IgD-negative memory B cell (primary cell): ENCODE measurements around the gene WWOX. TPM values are rescaled to one million over a fixed set of nuclear protein-coding genes. Genes with fewer than 3 reads are reported as not detected.

ENCODE experiments used
- H3K27ac Mint-ChIP-seq, 3 donors: one replicate each; pipeline ENCODE4 v1.8.0; 2020 to 2022; ENCODE audit warnings: mild to moderate bottlenecking in 3 of 3, mixed read lengths in 3 of 3, moderate library complexity in 1 of 3
- H3K27me3 Mint-ChIP-seq: one replicate; pipeline ENCODE4 v1.8.0; 2021; ENCODE audit warnings: mixed read lengths
- H3K36me3 Mint-ChIP-seq: one replicate; pipeline ENCODE4 v1.8.0; 2020; ENCODE audit warnings: mild to moderate bottlenecking, mixed read lengths
- H3K4me1 Mint-ChIP-seq, 3 donors: one replicate each; pipeline ENCODE4 v1.8.0; 2020 to 2022; ENCODE audit warnings: mixed read lengths in 3 of 3, mild to moderate bottlenecking in 1 of 3
- H3K4me3 Mint-ChIP-seq, 4 donors: one replicate each; pipeline ENCODE4 v1.8.0; 2020 to 2022; ENCODE audit warnings: mild to moderate bottlenecking in 4 of 4, mixed read lengths in 4 of 4, moderate library complexity in 3 of 4
- H3K9me3 Mint-ChIP-seq, 3 donors: one replicate each; pipeline ENCODE4 v1.8.0; 2020 to 2021; ENCODE audit warnings: mixed read lengths in 3 of 3, mild to moderate bottlenecking in 1 of 3
- polyA plus RNA-seq: library from polyadenylated mRNA; unstranded; fragments of 300-500 nt; fragmentation: Illumina TruSeq; gene quantifications from one replicate; pipeline ENCODE4 v1.2.3, GENCODE V29; 2021

WWOX gene
- polyA plus RNA-seq, 1 donor from 2014 or later: 12.2 TPM

DNA sequence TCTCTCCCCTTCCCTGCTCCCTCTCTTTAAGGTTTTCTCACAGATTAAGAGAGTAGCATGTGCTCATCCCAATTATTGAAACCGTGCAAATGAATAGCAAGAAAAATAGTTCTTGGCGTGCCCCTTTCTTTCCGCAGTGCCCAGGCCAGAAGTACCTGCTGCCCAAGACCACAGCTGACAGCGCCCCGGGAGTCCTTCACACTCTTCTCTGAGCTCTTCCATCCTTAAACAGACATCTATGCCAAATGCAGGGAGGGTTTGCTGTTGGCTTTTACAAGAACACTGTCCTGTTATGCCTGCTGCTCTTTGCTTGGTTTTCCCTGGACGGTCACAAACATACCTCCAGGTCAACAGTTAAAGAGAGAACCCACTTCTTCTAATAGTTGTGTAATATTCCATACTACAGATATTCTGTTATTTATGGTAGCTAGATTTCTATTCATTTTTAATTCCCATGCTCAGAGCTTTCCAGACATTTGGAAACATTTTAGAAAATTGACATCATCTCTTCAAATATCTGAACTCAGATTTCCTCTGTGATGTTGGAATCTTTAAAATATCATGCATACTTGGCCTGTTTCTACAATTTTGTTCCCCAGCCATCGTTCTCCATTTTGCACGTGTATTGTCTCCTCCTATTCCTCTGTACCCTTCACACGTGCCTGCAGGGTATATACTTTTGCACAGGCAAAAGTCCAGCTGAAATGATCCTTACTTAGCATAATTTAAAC lies 416.7 kb downstream of the WWOX start:
- Mint-ChIP-seq H3K9me3 (no peaks in the 10 kb centered on the region), H3K27ac (no peak overlapping the region), H3K27me3 (no peaks in the 10 kb centered on the region), H3K36me3 (peaks cover 2% of the 10 kb centered on the region), H3K4me1 (no peaks in the 10 kb centered on the region), H3K4me3 (no peak overlapping the region)

DNA sequence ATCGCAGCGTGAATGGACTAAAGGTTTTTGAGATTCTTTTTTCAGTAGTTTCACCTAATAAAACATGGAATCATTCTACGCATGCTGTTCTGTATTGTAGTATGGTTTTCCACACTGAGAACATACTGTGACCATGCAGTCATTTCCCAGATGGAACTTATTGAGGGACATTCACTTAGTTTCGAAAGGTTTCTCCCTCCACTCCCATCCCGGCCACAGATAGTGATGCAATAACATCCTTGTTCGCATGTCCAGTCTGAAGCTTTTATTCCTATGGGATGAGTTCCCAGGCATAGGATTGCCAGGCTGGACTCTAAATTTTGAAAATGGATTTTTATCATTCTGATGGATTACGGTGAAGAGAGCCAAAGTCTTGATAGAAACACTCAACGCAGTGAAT lies 420.4 kb downstream of the WWOX start:
- Mint-ChIP-seq H3K27me3 (no peaks in the 10 kb centered on the region), H3K4me1 (peaks cover 0 to 11% (median 5%) of the 10 kb centered on the region in 3 donors), H3K4me3 (no peak overlapping the region), H3K9me3 (no peaks in the 10 kb centered on the region), H3K36me3 (peaks cover 2% of the 10 kb centered on the region), H3K27ac (no peak overlapping the region)

DNA sequence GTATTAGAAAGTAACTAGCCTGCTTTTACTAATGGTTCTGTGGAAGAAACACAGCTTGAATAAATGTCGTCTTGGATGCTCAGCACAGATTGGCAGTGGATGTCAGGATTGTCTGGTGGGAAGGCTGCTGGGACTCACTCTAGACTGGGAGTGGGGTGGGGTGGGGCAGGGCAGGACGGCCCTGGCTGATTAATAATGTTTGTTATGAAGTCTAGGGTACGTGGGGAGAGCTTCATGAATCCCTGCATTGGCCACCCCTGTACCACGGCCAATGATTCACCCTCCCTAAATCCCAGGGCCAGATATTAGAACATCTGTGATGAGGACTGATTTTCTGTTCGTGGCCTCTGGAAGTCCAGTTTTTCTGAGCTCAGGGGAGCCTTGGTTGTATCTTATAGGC lies 421.0 kb downstream of the WWOX start:
- Mint-ChIP-seq H3K4me3 (no peak overlapping the region), H3K27ac (no peak overlapping the region), H3K36me3 (peaks cover 2% of the 10 kb centered on the region), H3K4me1 (peaks cover 0 to 11% (median 5%) of the 10 kb centered on the region in 3 donors), H3K27me3 (no peaks in the 10 kb centered on the region), H3K9me3 (no peaks in the 10 kb centered on the region)

DNA sequence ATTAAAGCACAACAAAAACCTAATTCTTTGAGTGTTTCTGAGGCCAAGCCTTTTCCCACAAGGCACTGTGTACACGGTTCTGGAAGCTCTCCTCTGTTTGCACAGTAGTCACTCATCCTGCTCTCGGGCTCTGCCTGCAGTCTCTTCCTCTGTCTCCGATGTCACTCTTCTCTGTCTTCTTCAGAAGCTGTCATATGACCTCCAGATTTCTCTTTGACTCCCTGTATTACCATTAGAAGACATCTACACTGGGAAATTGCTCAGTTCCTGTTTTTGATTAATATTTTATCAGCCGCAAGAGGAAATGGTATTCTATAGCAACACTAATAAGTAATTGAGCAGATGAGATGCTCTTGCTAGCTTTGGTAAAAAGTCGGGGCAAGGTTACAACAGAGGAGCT lies 422.9 kb downstream of the WWOX start:
- no peak overlapping the region for H3K27ac Mint-ChIP-seq
- H3K9me3 Mint-ChIP-seq: no peaks in the 10 kb centered on the region
- peaks cover 2% of the 10 kb centered on the region for H3K36me3 Mint-ChIP-seq

DNA sequence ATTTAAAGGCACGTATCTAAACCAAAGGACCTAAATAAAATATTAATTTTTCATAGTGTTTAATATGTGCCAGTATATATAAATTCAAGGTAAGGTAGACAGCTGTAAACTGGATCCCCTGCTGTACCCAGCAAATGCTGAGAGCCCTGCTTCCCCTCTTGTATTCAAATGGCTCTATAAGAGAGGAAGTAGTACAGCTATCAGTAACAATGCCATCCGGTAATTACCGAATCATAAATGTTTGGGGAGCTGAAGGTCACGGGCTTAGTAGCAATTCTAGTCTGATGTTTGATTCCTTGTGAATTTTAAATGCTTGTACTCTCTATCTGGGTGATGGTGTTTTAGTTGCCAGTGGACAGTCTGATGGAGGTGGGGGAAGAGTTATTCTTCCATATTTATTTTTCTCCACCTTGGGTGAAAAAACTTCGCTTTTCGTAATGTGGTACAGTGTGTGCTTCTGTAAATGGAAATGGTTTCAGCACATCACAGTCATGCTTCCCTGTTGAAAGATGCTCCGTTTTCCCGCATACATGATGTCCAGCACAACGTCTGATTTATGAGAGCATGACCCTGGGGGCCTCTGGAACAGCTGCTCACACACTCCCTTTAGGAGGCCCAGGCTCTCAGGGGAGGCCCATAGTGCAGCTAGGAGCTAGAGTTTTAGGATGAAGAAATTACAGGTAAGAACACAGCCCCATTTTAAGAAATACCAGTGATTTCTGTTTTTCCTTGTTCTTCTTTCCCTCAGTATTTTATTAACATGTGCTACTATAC lies 423.9 kb downstream of the WWOX start:
- H3K27ac Mint-ChIP-seq: peak overlapping the region in 1 of 3 donors; percentile 13
- H3K27me3 Mint-ChIP-seq: no peaks in the 10 kb centered on the region
- H3K4me1 Mint-ChIP-seq: peaks cover 0 to 11% (median 5%) of the 10 kb centered on the region in 3 donors
- no peaks in the 10 kb centered on the region for H3K9me3 Mint-ChIP-seq
- H3K36me3 Mint-ChIP-seq: peaks cover 2% of the 10 kb centered on the region
- H3K4me3 Mint-ChIP-seq: no peak overlapping the region

More for the DNA sequence above, 422.9 kb downstream of the WWOX start:
- H3K27me3 Mint-ChIP-seq: no peaks in the 10 kb centered on the region
- H3K4me1 Mint-ChIP-seq: peaks cover 0 to 11% (median 5%) of the 10 kb centered on the region in 3 donors
- H3K4me3 Mint-ChIP-seq: no peak overlapping the region

DNA sequence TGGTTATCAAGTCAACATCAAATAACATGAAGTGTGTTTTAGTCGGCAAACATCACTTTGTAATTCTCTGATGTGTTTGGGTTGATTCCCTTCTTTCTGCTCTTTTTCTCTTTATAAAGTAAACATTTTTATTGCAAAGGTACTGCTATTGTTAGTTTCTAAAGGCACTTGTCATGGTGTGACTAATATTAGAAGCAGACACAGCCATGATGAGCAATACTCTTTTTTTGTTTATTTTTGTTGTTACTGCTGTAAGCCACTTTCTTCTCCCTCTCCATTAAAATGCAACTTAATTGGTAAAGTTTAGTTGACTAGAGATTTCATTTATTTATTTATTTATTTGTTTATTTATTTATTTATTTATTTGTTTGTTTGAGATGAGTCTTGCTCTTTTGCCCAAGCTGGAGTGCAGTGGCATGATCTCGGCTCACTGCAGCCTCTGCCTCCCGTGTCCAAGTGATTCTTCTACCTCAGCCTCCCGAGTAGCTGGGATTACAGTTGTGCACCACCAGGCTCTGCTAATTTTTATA lies 424.7 kb downstream of the WWOX start:
- Mint-ChIP-seq H3K36me3 (peaks cover 2% of the 10 kb centered on the region), H3K9me3 (no peaks in the 10 kb centered on the region), H3K4me1 (peaks cover 0 to 11% (median 5%) of the 10 kb centered on the region in 3 donors), H3K27ac (no peak overlapping the region), H3K4me3 (no peak overlapping the region), H3K27me3 (no peaks in the 10 kb centered on the region)

DNA sequence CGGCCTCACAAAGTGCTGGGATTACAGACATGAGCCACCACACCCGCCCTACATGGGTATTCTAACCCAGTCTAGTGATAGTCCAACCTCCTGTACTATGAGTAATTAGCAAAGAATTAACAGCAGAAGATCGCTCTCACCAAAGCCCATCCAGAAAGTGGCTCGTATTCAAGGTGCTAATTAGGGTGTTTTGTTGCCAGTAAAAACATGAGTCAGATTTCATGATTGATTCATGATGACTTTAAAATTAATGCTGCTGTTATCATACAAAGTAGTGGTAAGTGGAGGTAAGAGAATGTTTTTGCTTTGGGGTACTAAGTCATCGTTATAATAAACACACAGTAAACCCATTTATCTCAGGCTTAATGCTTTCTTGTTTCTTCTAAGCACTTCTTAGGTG lies 428.8 kb downstream of the WWOX start:
- Mint-ChIP-seq H3K9me3 (peaks cover 0 to 2% (median 0%) of the 10 kb centered on the region in 3 donors), H3K4me1 (peaks cover 0 to 4% (median 0%) of the 10 kb centered on the region in 3 donors), H3K4me3 (no peak overlapping the region), H3K27me3 (no peaks in the 10 kb centered on the region), H3K36me3 (peaks cover 2% of the 10 kb centered on the region), H3K27ac (no peak overlapping the region)

DNA sequence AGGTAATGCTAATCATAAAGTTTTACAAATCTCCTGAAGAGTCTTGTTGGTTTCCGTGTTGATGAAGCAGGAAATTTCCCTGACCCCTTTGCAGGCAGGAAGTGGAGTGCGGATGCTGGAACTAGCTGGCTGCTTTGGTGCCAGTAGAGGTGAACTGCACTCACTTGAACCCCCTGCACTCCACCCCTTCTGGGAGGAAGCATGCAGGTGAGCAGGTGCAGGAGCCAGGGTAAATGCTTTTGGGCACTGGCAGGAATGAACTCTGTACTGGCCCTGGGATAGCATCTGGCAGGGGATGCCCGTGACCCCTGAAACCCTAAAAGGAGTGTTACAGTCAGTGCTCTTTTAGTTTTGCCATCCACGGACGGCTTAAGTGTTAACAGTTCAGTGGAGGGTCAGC lies 430.4 kb downstream of the WWOX start:
- Mint-ChIP-seq H3K4me3 (no peak overlapping the region), H3K27me3 (no peaks in the 10 kb centered on the region), H3K36me3 (peaks cover 4% of the 10 kb centered on the region), H3K27ac (no peak overlapping the region), H3K9me3 (peaks cover 0 to 2% (median 0%) of the 10 kb centered on the region in 3 donors), H3K4me1 (no peaks in the 10 kb centered on the region)

DNA sequence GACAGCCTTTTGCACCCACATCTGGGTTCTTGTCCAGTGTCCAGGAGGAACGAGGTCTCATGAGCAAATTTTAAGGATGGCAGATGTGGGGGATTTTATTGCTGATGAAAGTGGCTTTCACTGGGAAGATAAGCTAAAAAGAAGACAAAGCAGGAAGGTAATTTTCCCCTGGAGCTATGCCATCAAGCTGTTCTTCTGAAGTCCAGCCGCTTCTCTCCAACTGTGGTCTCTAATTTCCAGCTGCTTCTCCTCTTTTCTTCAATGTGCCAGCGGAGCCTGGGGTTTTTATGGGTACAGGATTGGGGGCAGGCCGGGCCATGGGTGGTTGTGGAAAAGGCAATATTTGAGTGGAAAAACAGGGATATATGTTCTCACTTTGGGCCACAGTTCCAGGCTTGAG lies 430.8 kb downstream of the WWOX start:
- H3K27me3 Mint-ChIP-seq: no peaks in the 10 kb centered on the region
- no peak overlapping the region for H3K27ac Mint-ChIP-seq
- peaks cover 4% of the 10 kb centered on the region for H3K36me3 Mint-ChIP-seq
- H3K4me3 Mint-ChIP-seq: no peak overlapping the region
- peaks cover 0 to 2% (median 0%) of the 10 kb centered on the region in 3 donors for H3K9me3 Mint-ChIP-seq
- no peaks in the 10 kb centered on the region for H3K4me1 Mint-ChIP-seq

DNA sequence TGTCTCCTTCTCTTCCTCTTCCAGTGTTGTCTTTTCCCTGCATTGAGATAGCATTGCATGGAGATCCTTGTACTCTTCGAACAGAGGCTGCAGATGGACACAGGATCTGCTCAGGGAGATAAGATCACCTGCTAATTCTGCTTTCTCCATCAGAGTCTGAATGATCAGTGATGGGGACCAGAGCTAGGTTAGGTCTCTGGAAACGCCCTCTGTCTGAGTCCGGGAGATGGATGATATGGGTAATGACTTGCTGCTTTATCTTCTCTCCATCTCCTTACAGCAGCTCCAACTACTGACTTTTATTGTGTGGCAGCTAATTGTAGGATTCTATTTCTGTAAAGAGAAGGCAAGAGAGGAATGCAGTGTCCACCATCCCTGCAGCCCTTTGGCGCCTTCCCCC lies 435.6 kb downstream of the WWOX start:
- peaks cover 7% of the 10 kb centered on the region for H3K36me3 Mint-ChIP-seq
- H3K27ac Mint-ChIP-seq: peak overlapping the region in 1 of 3 donors; percentile 36

DNA sequence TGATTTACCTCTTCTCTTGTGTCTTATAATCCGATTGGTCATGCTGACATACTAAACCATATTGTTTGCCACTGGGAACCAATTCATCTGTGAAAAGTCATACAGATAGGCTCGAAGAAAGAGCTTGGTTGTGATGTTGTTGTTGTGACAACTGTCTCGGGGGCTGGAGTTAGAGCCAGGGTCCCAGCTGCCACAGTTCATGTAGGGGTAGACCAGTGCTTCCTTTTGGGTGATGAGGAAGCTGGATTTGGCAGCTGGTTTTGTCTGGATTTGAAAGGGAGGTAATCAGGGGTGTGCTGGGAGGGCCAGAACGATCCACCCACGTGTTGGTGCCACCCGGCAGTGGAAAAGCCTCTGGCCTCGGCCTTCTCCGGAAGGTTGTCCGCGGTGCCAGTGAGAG lies 438.1 kb downstream of the WWOX start:
- no peaks in the 10 kb centered on the region for H3K27me3 Mint-ChIP-seq
- H3K4me1 Mint-ChIP-seq: no peaks in the 10 kb centered on the region
- peaks cover 9% of the 10 kb centered on the region for H3K36me3 Mint-ChIP-seq
- no peak overlapping the region for H3K27ac Mint-ChIP-seq
- H3K9me3 Mint-ChIP-seq: peaks cover 0 to 2% (median 0%) of the 10 kb centered on the region in 3 donors
- no peak overlapping the region for H3K4me3 Mint-ChIP-seq

More for the DNA sequence above, 435.6 kb downstream of the WWOX start:
- no peaks in the 10 kb centered on the region for H3K27me3 Mint-ChIP-seq
- no peak overlapping the region for H3K4me3 Mint-ChIP-seq
- no peaks in the 10 kb centered on the region for H3K4me1 Mint-ChIP-seq
- H3K9me3 Mint-ChIP-seq: peaks cover 0 to 2% (median 0%) of the 10 kb centered on the region in 3 donors

DNA sequence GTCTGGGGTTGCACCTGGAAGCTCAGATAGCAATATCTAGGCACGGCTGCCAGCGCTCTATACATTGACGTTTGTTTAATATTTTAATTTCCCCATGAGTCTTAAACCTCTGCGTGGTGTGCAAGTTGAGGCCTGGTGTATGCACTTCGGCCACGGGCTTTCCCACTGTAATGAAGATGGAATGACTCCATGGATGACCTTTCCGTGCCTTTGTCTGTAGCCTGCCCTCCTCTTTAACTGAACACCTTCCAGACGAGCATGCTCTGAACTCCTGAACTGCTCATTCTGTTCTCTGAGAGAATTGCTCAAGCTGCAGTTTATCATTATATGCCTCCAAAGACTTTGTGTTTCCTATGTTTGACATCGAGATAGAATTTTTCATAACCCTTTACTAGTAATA lies 438.8 kb downstream of the WWOX start:
- Mint-ChIP-seq H3K9me3 (no peaks in the 10 kb centered on the region), H3K4me3 (no peak overlapping the region), H3K4me1 (no peaks in the 10 kb centered on the region), H3K27me3 (no peaks in the 10 kb centered on the region), H3K36me3 (peaks cover 9% of the 10 kb centered on the region), H3K27ac (no peak overlapping the region)

DNA sequence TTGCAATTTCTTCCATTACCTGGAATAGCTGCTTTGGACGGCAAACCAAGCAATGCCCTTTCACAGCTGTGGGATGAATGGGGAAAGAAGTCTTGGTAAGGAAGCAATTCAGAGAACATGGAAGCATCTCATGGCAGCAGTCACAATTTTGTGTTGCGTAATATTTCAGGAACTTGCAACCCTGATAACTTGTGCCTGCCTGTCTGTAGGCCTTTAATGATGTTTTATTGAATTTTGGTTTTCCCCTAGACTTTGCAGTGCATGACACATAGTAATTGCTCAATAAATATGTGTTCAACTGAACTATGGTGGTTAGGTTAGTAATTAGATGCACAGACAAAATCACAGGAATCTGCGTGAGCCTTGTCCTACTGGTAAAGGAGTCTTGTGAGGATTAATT lies 439.5 kb downstream of the WWOX start:
- Mint-ChIP-seq H3K4me1 (no peaks in the 10 kb centered on the region), H3K36me3 (peaks cover 7% of the 10 kb centered on the region), H3K27me3 (no peaks in the 10 kb centered on the region), H3K27ac (no peak overlapping the region), H3K4me3 (no peak overlapping the region), H3K9me3 (no peaks in the 10 kb centered on the region)

DNA sequence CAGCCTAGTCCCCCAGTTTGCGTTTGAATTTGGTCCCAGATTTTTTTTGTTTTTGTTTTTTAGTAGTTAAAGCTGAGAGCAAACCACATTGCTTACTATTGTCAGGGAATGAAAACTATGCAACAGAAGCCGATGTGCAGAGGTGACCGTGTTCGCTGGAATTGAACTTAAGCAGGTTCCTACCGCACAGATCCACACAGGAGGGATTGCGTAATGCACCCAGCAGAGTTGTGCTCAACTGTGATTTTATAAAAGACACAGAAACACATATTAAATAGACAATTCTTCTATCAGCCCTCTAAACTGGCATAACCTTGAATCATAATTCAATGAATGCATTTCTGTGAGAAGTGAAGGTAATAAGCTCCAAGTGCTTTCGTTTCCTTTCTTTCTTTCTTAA lies 443.0 kb downstream of the WWOX start:
- H3K36me3 Mint-ChIP-seq: peaks cover 2% of the 10 kb centered on the region
- no peaks in the 10 kb centered on the region for H3K9me3 Mint-ChIP-seq
- no peak overlapping the region for H3K4me3 Mint-ChIP-seq
- H3K4me1 Mint-ChIP-seq: no peaks in the 10 kb centered on the region
- no peak overlapping the region for H3K27ac Mint-ChIP-seq
- no peaks in the 10 kb centered on the region for H3K27me3 Mint-ChIP-seq

DNA sequence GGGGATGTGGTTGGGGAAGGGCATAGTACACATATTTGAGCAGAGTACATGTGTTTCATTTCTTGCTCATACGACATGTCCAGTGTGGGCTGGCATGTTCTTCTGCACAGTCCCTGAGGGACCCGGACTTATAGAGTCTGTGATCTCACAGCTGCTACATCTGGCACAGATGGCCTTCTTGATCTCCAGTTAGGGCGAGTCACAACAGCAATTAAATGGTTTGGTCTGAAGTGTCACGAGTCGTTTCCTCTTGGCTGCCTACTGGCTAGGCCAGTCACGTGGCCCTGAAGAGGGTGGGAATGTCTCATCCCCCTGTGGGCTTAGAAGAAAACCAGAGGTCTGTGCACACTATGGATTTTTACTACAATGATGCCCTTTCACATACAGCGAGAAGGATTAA lies 443.6 kb downstream of the WWOX start:
- H3K27ac Mint-ChIP-seq: no peak overlapping the region
- H3K4me1 Mint-ChIP-seq: no peaks in the 10 kb centered on the region
- no peak overlapping the region for H3K4me3 Mint-ChIP-seq
- no peaks in the 10 kb centered on the region for H3K9me3 Mint-ChIP-seq
- peaks cover 2% of the 10 kb centered on the region for H3K36me3 Mint-ChIP-seq
- no peaks in the 10 kb centered on the region for H3K27me3 Mint-ChIP-seq
